ENCODE measurements around the gene CACUL1. TPM values are rescaled to one million over a fixed set of nuclear protein-coding genes. Genes with fewer than 3 reads are reported as not detected.
A peak's percentile ranks its signal among the peaks of the same experiment; 100 is the strongest.

Gene CACUL1
- total RNA-seq, 4 donors from 2014 or later, result 30.8 to 44.4 (median 33.3) TPM

- intact Hi-C loops (cut with DNase I), result no loop called here
- Histone ChIP-seq H3K4me1 (no peaks in the 10 kb centered on the region), H3K27ac (replicated peaks in 1 of 4) (no peak overlapping the region), H3K4me3 (no peak overlapping the region), H3K9me3 (no peaks in the 10 kb centered on the region), H3K36me3 (no peaks in the 10 kb centered on the region), H3K27me3 (no peaks in the 10 kb centered on the region)
- TF ChIP-seq CTCF (IDR thresholded peaks at IDR 0.05), result no peak
- TF ChIP-seq POLR2AphosphoS5 (IDR thresholded peaks at IDR 0.05), result no peak
- no peak for TF ChIP-seq EP300 (IDR thresholded peaks at IDR 0.05)
- WGBS, result 99% methylated on average over 3 of the region's 3 CpGs
- peak; percentile 62 for DNase-seq (ENCODE audit: extremely low spot score)
Observed at GRCh38 chr10:118763202-118763988, 8.6 kb upstream of the CACUL1 start.

- H3K27me3 ChIP-seq, result no peaks in the 10 kb centered on the region
- intact Hi-C loops (cut with DNase I), result no loop called here
- peaks cover 3 to 7% (median 6%) of the 10 kb centered on the region in 4 donors for H3K4me1 ChIP-seq
- TF ChIP-seq EP300 (IDR thresholded peaks at IDR 0.05), result no peak
- no peak for TF ChIP-seq POLR2A (IDR thresholded peaks at IDR 0.05; ENCODE audit: low read depth)
- TF ChIP-seq CTCF (IDR thresholded peaks at IDR 0.05), result no peak
- TF ChIP-seq POLR2AphosphoS5 (IDR thresholded peaks at IDR 0.05), result no peak
- H3K27ac ChIP-seq (replicated peaks in 1 of 4), result no peak overlapping the region
- no peak overlapping the region for H3K4me3 ChIP-seq
- peak; percentile 75 for DNase-seq (ENCODE audit: extremely low spot score)
- no peaks in the 10 kb centered on the region for H3K9me3 ChIP-seq
- WGBS, result 96% methylated on average over 32 of the region's 36 CpGs
- no peaks in the 10 kb centered on the region for H3K36me3 ChIP-seq
Observed at GRCh38 chr10:118760265-118760664, 5.5 kb upstream of the CACUL1 start.

- Histone ChIP-seq H3K4me1 (peaks cover 9 to 15% (median 13%) of the 10 kb centered on the region in 4 donors), H3K36me3 (no peaks in the 10 kb centered on the region), H3K9me3 (no peaks in the 10 kb centered on the region), H3K4me3 (no peak overlapping the region), H3K27me3 (no peaks in the 10 kb centered on the region), H3K27ac (replicated peaks in 1 of 4) (no peak overlapping the region)
- TF ChIP-seq CTCF (IDR thresholded peaks at IDR 0.05) (no peak), POLR2AphosphoS5 (IDR thresholded peaks at IDR 0.05) (no peak), POLR2A (IDR thresholded peaks at IDR 0.05; ENCODE audit: low read depth) (no peak), EP300 (IDR thresholded peaks at IDR 0.05) (no peak)
- intact Hi-C loops (cut with DNase I), result loop anchor here (10.0 kb wide), 1 partner anchor 276 kb away; no protein-coding TSS in a partner anchor
- no peak for DNase-seq (ENCODE audit: extremely low spot score)
- 77% methylated on average over 1 of the region's 1 CpG for WGBS
Observed at GRCh38 chr10:118758449-118758848, 3.7 kb upstream of the CACUL1 start.

GRCh38 chr10:118754229-118754555, 578 bp downstream of the CACUL1 start:
- no peaks in the 10 kb centered on the region for H3K27me3 ChIP-seq
- 0% methylated on average over 20 of the region's 22 CpGs for WGBS
- DNase-seq (ENCODE audit: extremely low spot score), result no peak
- no peaks in the 10 kb centered on the region for H3K36me3 ChIP-seq
- H3K4me3 ChIP-seq, result peak overlapping the region; percentile 90 to 100 (median 95)
- H3K9me3 ChIP-seq, result no peaks in the 10 kb centered on the region
- TF ChIP-seq POLR2A (IDR thresholded peaks at IDR 0.05; ENCODE audit: low read depth), result no peak
- no peak for TF ChIP-seq EP300 (IDR thresholded peaks at IDR 0.05)
- TF ChIP-seq POLR2AphosphoS5 (IDR thresholded peaks at IDR 0.05), result no peak
- no peak for TF ChIP-seq CTCF (IDR thresholded peaks at IDR 0.05)
- peaks cover 20 to 51% (median 47%) of the 10 kb centered on the region in 4 donors for H3K4me1 ChIP-seq
- intact Hi-C loops (cut with DNase I), result loop anchor here (10.0 kb wide), 1 partner anchor 281 kb away; no protein-coding TSS in a partner anchor
- peak overlapping the region; percentile 87 to 96 (median 92) for H3K27ac ChIP-seq (replicated peaks in 1 of 4)
